ENCODE results near the gene ARHGAP25. TPM values are rescaled to one million over a fixed set of nuclear protein-coding genes. Genes with fewer than 3 reads are reported as not detected.

Gene ARHGAP25
- total RNA-seq, 1 experiment from 2014 or later, result not detected

GRCh38 chr2:68733365-68733764 is 1.2 kb upstream of the ARHGAP25 start:
- POLR2A ChIA-PET (ENCODE audit: unreplicated experiment), result no interaction called here
- CTCF ChIA-PET, result no interaction called here
- Histone ChIP-seq H3K79me2 (ENCODE audit: low read depth) (no peaks in the 10 kb centered on the region), H3K4me3 (no peak overlapping the region), H3K9me2 (ENCODE audit: insufficient read depth) (no peaks in the 10 kb centered on the region), H3F3A (ENCODE audit: insufficient read depth, low read depth) (no peaks in the 10 kb centered on the region), H3K9me3 (ENCODE audit: insufficient read depth, low read depth) (no peaks in the 10 kb centered on the region), H3K27me3 (ENCODE audit: insufficient read depth, low read depth) (no peaks in the 10 kb centered on the region), H4K20me1 (ENCODE audit: insufficient read depth) (no peaks in the 10 kb centered on the region), H3K4me2 (no peak overlapping the region), H2AFZ (no peak overlapping the region), H3K4me1 (replicated peaks; ENCODE audit: insufficient read depth) (no peaks in the 10 kb centered on the region), H3K27ac (no peak overlapping the region), H3K36me3 (ENCODE audit: low read depth) (no peaks in the 10 kb centered on the region)
- TF ChIP-seq EZH2 (IDR thresholded peaks at IDR 0.05; ENCODE audit: low read depth) (no peak), CTCF (conservative IDR thresholded peaks at IDR 0.05) (no peak)
- intact Hi-C loops (cut with micrococcal nuclease; ENCODE audit: unreplicated experiment), result no loop called here
- DNase-seq, result no peak
- BruUV-seq (replicated peaks), result no TSS peak

- no peak overlapping the region for H2AFZ ChIP-seq
- H3K4me2 ChIP-seq, result no peak overlapping the region
- no peaks in the 10 kb centered on the region for H4K20me1 ChIP-seq (ENCODE audit: insufficient read depth)
- no peaks in the 10 kb centered on the region for H3K27me3 ChIP-seq (ENCODE audit: insufficient read depth, low read depth)
- no peak for DNase-seq
- no peaks in the 10 kb centered on the region for H3K4me1 ChIP-seq (replicated peaks; ENCODE audit: insufficient read depth)
- BruUV-seq (replicated peaks), result no TSS peak
- H3K27ac ChIP-seq, result no peak overlapping the region
- no peaks in the 10 kb centered on the region for H3K9me2 ChIP-seq (ENCODE audit: insufficient read depth)
- no peaks in the 10 kb centered on the region for H3K9me3 ChIP-seq (ENCODE audit: insufficient read depth, low read depth)
- no peaks in the 10 kb centered on the region for H3K36me3 ChIP-seq (ENCODE audit: low read depth)
- no peak overlapping the region for H3K4me3 ChIP-seq
- TF ChIP-seq CTCF (conservative IDR thresholded peaks at IDR 0.05) (no peak), EZH2 (IDR thresholded peaks at IDR 0.05; ENCODE audit: low read depth) (no peak)
- ChIA-PET POLR2A (ENCODE audit: unreplicated experiment) (interaction anchor here (0.7 kb wide), 1 partner anchor 1780 kb away, joined by 5 read pairs; no protein-coding TSS in a partner anchor), CTCF (no interaction called here)
- H3K79me2 ChIP-seq (ENCODE audit: low read depth), result no peaks in the 10 kb centered on the region
- H3F3A ChIP-seq (ENCODE audit: insufficient read depth, low read depth), result no peaks in the 10 kb centered on the region
- intact Hi-C loops (cut with micrococcal nuclease; ENCODE audit: unreplicated experiment), result no loop called here
These were observed 435 bp upstream of the ARHGAP25 start for GRCh38 chr2:68734176-68734575.

- Histone ChIP-seq H3K27ac (no peak overlapping the region), H3K4me3 (no peak overlapping the region), H3K9me3 (ENCODE audit: insufficient read depth, low read depth) (no peaks in the 10 kb centered on the region), H3K4me1 (replicated peaks; ENCODE audit: insufficient read depth) (no peaks in the 10 kb centered on the region), H3K36me3 (ENCODE audit: low read depth) (no peaks in the 10 kb centered on the region), H3K27me3 (ENCODE audit: insufficient read depth, low read depth) (no peaks in the 10 kb centered on the region), H3K4me2 (no peak overlapping the region), H3F3A (ENCODE audit: insufficient read depth, low read depth) (no peaks in the 10 kb centered on the region), H3K79me2 (ENCODE audit: low read depth) (no peaks in the 10 kb centered on the region), H3K9me2 (ENCODE audit: insufficient read depth) (no peaks in the 10 kb centered on the region), H2AFZ (no peak overlapping the region), H4K20me1 (ENCODE audit: insufficient read depth) (no peaks in the 10 kb centered on the region)
- intact Hi-C loops (cut with micrococcal nuclease; ENCODE audit: unreplicated experiment), result no loop called here
- BruUV-seq (replicated peaks), result no TSS peak
- TF ChIP-seq EZH2 (IDR thresholded peaks at IDR 0.05; ENCODE audit: low read depth), result no peak
- TF ChIP-seq CTCF (conservative IDR thresholded peaks at IDR 0.05), result no peak
- ChIA-PET POLR2A (ENCODE audit: unreplicated experiment) (no interaction called here), CTCF (no interaction called here)
- DNase-seq, result no peak
These were observed 1.5 kb downstream of the ARHGAP25 start for GRCh38 chr2:68736086-68736485.

All from PC-9 (cell line).